ENCODE measurements around the gene NAA20. TPM values are rescaled to one million over a fixed set of nuclear protein-coding genes. Genes with fewer than 3 reads are reported as not detected.

NAA20 gene
- total and polyA plus RNA-seq, 4 donors, result 26.8 to 75.6 (median 39.2) TPM

DNA sequence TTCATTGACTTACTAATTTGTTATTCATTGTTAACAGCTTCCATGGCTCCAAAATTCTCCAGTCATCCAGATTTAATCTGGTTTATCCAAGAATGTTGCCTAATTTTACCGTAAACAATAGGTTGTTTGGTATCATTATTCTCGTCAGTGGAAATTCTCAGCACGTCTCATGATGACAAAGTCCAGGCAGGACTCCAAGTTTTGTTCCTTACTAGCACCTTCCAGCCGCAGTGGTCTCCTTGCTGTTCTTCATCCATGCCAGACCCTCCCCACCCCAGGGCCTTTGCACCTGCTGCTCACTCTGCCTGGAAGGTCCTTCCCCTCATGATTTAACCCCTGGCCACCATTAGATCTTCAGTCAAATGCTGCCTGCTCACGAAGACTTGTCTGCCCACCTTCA, 48.1 kb upstream of the NAA20 start:
- Histone ChIP-seq H3K36me3 (ENCODE audit: control insufficient read depth in 4 of 4, insufficient read depth in 3 of 4, low read depth in 1 of 4, low read length in 3 of 4) (peaks cover 0 to 5% (median 1%) of the 10 kb centered on the region in 4 donors), H3K27me3 (ENCODE audit: control insufficient read depth in 4 of 4, insufficient read depth in 4 of 4, low read length in 3 of 4) (no peaks in the 10 kb centered on the region), H3K4me3 (ENCODE audit: low read depth in 1 of 3, low read length in 3 of 3) (no peak overlapping the region), H3K9ac (ENCODE audit: low read depth in 1 of 2, low read length in 2 of 2) (no peak overlapping the region), H3K9me3 (ENCODE audit: control insufficient read depth in 4 of 4, low read length in 3 of 4) (no peaks in the 10 kb centered on the region), H3K4me1 (ENCODE audit: control insufficient read depth in 4 of 4, insufficient read depth in 4 of 4, low read length in 3 of 4) (peaks cover 4 to 36% (median 29%) of the 10 kb centered on the region in 4 donors), H3K27ac (ENCODE audit: low read depth in 1 of 2, low read length in 2 of 2) (no peak overlapping the region)
- TF ChIP-seq HNF4G (IDR thresholded peaks at IDR 0.05) (no peak), JUND (IDR thresholded peaks at IDR 0.05) (no peak), GABPA (IDR thresholded peaks at IDR 0.05 in 1 of 2, conservative IDR thresholded peaks at IDR 0.05 in 1 of 2) (no peak), FOXA1 (IDR thresholded peaks at IDR 0.05) (no peak), EGR1 (IDR thresholded peaks at IDR 0.05; ENCODE audit: low read depth in 2 of 2) (no peak), NR2F2 (IDR thresholded peaks at IDR 0.05) (no peak), TAF1 (conservative IDR thresholded peaks at IDR 0.05) (no peak)
- TF ChIP-seq, protein P1, sequence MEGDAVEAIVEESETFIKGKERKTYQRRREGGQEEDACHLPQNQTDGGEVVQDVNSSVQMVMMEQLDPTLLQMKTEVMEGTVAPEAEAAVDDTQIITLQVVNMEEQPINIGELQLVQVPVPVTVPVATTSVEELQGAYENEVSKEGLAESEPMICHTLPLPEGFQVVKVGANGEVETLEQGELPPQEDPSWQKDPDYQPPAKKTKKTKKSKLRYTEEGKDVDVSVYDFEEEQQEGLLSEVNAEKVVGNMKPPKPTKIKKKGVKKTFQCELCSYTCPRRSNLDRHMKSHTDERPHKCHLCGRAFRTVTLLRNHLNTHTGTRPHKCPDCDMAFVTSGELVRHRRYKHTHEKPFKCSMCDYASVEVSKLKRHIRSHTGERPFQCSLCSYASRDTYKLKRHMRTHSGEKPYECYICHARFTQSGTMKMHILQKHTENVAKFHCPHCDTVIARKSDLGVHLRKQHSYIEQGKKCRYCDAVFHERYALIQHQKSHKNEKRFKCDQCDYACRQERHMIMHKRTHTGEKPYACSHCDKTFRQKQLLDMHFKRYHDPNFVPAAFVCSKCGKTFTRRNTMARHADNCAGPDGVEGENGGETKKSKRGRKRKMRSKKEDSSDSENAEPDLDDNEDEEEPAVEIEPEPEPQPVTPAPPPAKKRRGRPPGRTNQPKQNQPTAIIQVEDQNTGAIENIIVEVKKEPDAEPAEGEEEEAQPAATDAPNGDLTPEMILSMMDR (IDR thresholded peaks at IDR 0.05; ENCODE audit: low read depth, low read length, missing input control), result no peak
- TF ChIP-seq, protein P2, sequence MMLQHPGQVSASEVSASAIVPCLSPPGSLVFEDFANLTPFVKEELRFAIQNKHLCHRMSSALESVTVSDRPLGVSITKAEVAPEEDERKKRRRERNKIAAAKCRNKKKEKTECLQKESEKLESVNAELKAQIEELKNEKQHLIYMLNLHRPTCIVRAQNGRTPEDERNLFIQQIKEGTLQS (IDR thresholded peaks at IDR 0.05), result no peak
- TF ChIP-seq, protein P3, sequence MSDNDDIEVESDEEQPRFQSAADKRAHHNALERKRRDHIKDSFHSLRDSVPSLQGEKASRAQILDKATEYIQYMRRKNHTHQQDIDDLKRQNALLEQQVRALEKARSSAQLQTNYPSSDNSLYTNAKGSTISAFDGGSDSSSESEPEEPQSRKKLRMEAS (IDR thresholded peaks at IDR 0.05), result no peak
- DNase-seq (ENCODE audit: low spot score), result no peak
- 90% methylated on average over 5 of the region's 5 CpGs for WGBS

DNA sequence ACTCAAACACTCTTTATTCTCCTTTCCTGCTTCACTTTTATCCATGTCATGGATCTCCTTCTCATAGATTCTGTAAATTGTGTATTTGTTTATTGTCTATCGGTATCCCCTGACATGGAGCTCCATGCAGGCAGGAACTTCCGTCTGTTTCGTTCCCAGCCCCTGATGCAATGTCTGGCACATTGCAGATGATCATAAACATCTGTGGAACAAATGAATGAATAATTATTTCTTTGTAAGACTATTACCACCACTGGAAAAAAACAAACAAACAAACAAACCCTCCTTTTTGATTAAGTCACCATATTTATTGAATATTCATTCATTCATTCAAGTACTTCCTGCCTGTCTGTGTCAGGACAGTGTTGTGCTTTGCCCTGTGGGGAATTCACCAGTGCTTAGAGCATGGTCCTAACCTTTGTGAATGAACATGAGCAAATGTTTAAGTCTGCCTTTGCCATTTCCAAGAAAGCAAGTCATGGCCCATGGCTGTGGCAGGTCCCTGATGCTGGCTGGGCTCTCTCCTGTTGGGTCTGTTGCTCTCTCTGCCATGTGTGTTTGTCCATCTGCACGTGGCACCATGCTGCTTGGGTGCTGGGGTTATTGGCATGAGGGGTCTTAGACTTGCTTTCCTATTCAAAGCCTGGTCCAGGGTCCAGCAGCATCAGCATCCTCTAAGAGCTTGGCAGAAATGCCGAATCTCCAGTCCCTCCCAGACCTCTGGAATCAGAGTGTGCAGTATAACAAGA, 47.5 kb upstream of the NAA20 start:
- no peak overlapping the region for H3K27ac ChIP-seq (ENCODE audit: low read depth in 1 of 2, low read length in 2 of 2)
- H3K4me1 ChIP-seq (ENCODE audit: control insufficient read depth in 4 of 4, insufficient read depth in 4 of 4, low read length in 3 of 4), result peaks cover 2 to 33% (median 28%) of the 10 kb centered on the region in 4 donors
- no peak for DNase-seq (ENCODE audit: low spot score)
- WGBS, result 89% methylated on average over 5 of the region's 5 CpGs
- H3K9ac ChIP-seq (ENCODE audit: low read depth in 1 of 2, low read length in 2 of 2), result no peak overlapping the region
- no peaks in the 10 kb centered on the region for H3K9me3 ChIP-seq (ENCODE audit: control insufficient read depth in 4 of 4, low read length in 3 of 4)
- peaks cover 0 to 5% (median under 1%) of the 10 kb centered on the region in 4 donors for H3K36me3 ChIP-seq (ENCODE audit: control insufficient read depth in 4 of 4, insufficient read depth in 3 of 4, low read depth in 1 of 4, low read length in 3 of 4)
- TF ChIP-seq NR2F2 (IDR thresholded peaks at IDR 0.05), result no peak
- TF ChIP-seq, protein P3 (IDR thresholded peaks at IDR 0.05), result no peak
- TF ChIP-seq RXRA (IDR thresholded peaks at IDR 0.05), result no peak
- TF ChIP-seq, protein P4, sequence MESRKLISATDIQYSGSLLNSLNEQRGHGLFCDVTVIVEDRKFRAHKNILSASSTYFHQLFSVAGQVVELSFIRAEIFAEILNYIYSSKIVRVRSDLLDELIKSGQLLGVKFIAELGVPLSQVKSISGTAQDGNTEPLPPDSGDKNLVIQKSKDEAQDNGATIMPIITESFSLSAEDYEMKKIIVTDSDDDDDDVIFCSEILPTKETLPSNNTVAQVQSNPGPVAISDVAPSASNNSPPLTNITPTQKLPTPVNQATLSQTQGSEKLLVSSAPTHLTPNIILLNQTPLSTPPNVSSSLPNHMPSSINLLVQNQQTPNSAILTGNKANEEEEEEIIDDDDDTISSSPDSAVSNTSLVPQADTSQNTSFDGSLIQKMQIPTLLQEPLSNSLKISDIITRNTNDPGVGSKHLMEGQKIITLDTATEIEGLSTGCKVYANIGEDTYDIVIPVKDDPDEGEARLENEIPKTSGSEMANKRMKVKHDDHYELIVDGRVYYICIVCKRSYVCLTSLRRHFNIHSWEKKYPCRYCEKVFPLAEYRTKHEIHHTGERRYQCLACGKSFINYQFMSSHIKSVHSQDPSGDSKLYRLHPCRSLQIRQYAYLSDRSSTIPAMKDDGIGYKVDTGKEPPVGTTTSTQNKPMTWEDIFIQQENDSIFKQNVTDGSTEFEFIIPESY (IDR thresholded peaks at IDR 0.05), result no peak
- TF ChIP-seq, protein P5, sequence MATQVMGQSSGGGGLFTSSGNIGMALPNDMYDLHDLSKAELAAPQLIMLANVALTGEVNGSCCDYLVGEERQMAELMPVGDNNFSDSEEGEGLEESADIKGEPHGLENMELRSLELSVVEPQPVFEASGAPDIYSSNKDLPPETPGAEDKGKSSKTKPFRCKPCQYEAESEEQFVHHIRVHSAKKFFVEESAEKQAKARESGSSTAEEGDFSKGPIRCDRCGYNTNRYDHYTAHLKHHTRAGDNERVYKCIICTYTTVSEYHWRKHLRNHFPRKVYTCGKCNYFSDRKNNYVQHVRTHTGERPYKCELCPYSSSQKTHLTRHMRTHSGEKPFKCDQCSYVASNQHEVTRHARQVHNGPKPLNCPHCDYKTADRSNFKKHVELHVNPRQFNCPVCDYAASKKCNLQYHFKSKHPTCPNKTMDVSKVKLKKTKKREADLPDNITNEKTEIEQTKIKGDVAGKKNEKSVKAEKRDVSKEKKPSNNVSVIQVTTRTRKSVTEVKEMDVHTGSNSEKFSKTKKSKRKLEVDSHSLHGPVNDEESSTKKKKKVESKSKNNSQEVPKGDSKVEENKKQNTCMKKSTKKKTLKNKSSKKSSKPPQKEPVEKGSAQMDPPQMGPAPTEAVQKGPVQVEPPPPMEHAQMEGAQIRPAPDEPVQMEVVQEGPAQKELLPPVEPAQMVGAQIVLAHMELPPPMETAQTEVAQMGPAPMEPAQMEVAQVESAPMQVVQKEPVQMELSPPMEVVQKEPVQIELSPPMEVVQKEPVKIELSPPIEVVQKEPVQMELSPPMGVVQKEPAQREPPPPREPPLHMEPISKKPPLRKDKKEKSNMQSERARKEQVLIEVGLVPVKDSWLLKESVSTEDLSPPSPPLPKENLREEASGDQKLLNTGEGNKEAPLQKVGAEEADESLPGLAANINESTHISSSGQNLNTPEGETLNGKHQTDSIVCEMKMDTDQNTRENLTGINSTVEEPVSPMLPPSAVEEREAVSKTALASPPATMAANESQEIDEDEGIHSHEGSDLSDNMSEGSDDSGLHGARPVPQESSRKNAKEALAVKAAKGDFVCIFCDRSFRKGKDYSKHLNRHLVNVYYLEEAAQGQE (IDR thresholded peaks at IDR 0.05), result no peak
- no peak for TF ChIP-seq JUND (IDR thresholded peaks at IDR 0.05)
- no peak for TF ChIP-seq YY1 (IDR thresholded peaks at IDR 0.05)
- no peaks in the 10 kb centered on the region for H3K27me3 ChIP-seq (ENCODE audit: control insufficient read depth in 4 of 4, insufficient read depth in 4 of 4, low read length in 3 of 4)
- no peak overlapping the region for H3K4me3 ChIP-seq (ENCODE audit: low read depth in 1 of 3, low read length in 3 of 3)

Measured in liver (tissue), 9 donors.